Loucy (cell line): ENCODE data around the gene AGBL3.

Experiments
- H2AFZ ChIP-seq: fragments of 200-600 bp; sonication (generic); 2 replicates; pipeline ENCODE4 v1.6.0; 2016; ENCODE audit warnings: antibody characterized with exemption, mild to moderate bottlenecking, low read length, moderate library complexity
- H3F3A ChIP-seq: fragments of 200-600 bp; 2 replicates; pipeline ENCODE4 v1.6.0; 2016; ENCODE audit warnings: antibody characterized with exemption, low read depth, mild to moderate bottlenecking
- H3K27me3 ChIP-seq: fragments of 200-600 bp; sonication (generic); 2 replicates; pipeline ENCODE4 v1.6.1; 2014; ENCODE audit warnings: low read length, mild to moderate bottlenecking; ENCODE audit not compliant: insufficient read depth, poor library complexity, severe bottlenecking
- H3K36me3 ChIP-seq: fragments of 200-600 bp; sonication (generic); 2 replicates; pipeline ENCODE4 v1.6.1; 2016; ENCODE audit warnings: low read length; ENCODE audit not compliant: insufficient read depth
- H3K4me1 ChIP-seq: fragments of 200-600 bp; sonication (generic); 2 replicates; pipeline ENCODE4 v1.5.1; 2014; ENCODE audit warnings: low read length, mild to moderate bottlenecking; ENCODE audit not compliant: insufficient read depth, poor library complexity, severe bottlenecking
- H3K4me2 ChIP-seq: fragments of 200-600 bp; sonication (generic); 2 replicates; pipeline ENCODE4 v1.6.0; 2014; ENCODE audit warnings: antibody characterized with exemption, low read length, low read depth, mild to moderate bottlenecking; ENCODE audit not compliant: poor library complexity, severe bottlenecking
- H3K4me3 ChIP-seq: fragments of 200-600 bp; sonication (generic); 2 replicates; pipeline ENCODE4 v1.5.1; 2014; ENCODE audit warnings: low read length, mild to moderate bottlenecking, mixed read lengths; ENCODE audit not compliant: poor library complexity, severe bottlenecking
- H3K79me2 ChIP-seq: fragments of 200-600 bp; sonication (generic); 2 replicates; pipeline ENCODE4 v1.6.1; 2014; ENCODE audit warnings: low read length; ENCODE audit not compliant: insufficient read depth
- H3K9ac ChIP-seq: fragments of 200-600 bp; sonication (generic); 2 replicates; pipeline ENCODE4 v1.6.0; 2014; ENCODE audit warnings: mild to moderate bottlenecking, low read depth, low read length, moderate library complexity; ENCODE audit not compliant: poor library complexity, severe bottlenecking
- H3K9me2 ChIP-seq: fragments of 200-600 bp; sonication (generic); replicated peaks from 2 replicates; pipeline ENCODE4 v1.6.1; 2016; ENCODE audit warnings: low read depth, low read length, mixed read lengths
- H3K9me3 ChIP-seq: fragments of 200-600 bp; sonication (generic); 2 replicates; pipeline ENCODE4 v1.6.1; 2014; ENCODE audit warnings: mild to moderate bottlenecking, antibody characterized with exemption, low read length, low read depth; ENCODE audit not compliant: insufficient read depth
- H4K20me1 ChIP-seq: fragments of 200-600 bp; sonication (generic); 2 replicates; pipeline ENCODE4 v1.6.0; 2014; ENCODE audit warnings: antibody characterized with exemption, low read length, mild to moderate bottlenecking; ENCODE audit not compliant: insufficient read depth, poor library complexity, severe bottlenecking
- EZH2phosphoT487 ChIP-seq: fragments of 200-600 bp; IDR thresholded peaks from 2 replicates; pipeline ENCODE4 v1.6.1; 2018; ENCODE audit warnings: antibody characterized with exemption, mild to moderate bottlenecking, moderate library complexity, borderline replicate concordance
- TF ChIP-seq, protein P1 (sequence below): fragments of 200-600 bp; sonication (generic); conservative IDR thresholded peaks from 2 replicates; pipeline ENCODE4 v1.5.1; 2014; ENCODE audit warnings: mild to moderate bottlenecking, antibody characterized with exemption, low read length

The AGBL3 gene

DNA sequence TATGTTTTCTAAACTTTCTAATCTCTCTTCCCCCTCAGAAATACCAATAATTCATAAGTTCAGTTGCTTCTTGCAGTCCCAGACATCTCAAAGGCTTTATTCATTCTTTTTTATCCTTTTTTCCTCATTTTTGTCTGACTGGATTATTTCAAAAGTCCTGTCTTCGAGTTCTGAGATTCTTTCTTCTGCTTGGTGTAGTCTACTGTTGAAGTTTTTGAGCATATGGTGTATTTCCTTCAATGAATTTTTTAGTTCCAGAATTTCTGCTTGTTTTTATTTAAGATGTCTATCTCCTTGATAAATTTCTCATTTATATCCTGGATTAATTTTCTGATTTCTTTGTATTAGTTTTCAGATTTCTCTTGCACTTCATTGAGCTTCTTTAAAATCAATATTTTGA, 170.0 kb downstream of the AGBL3 start:
- no peak overlapping the region for H3K9ac ChIP-seq
- H3K9me3 ChIP-seq: peaks cover 8% of the 10 kb centered on the region; the same call in 1 of the 2 replicates
- no peaks in the 10 kb centered on the region for H3K79me2 ChIP-seq
- H2AFZ ChIP-seq: no peak overlapping the region
- TF ChIP-seq, protein P1, sequence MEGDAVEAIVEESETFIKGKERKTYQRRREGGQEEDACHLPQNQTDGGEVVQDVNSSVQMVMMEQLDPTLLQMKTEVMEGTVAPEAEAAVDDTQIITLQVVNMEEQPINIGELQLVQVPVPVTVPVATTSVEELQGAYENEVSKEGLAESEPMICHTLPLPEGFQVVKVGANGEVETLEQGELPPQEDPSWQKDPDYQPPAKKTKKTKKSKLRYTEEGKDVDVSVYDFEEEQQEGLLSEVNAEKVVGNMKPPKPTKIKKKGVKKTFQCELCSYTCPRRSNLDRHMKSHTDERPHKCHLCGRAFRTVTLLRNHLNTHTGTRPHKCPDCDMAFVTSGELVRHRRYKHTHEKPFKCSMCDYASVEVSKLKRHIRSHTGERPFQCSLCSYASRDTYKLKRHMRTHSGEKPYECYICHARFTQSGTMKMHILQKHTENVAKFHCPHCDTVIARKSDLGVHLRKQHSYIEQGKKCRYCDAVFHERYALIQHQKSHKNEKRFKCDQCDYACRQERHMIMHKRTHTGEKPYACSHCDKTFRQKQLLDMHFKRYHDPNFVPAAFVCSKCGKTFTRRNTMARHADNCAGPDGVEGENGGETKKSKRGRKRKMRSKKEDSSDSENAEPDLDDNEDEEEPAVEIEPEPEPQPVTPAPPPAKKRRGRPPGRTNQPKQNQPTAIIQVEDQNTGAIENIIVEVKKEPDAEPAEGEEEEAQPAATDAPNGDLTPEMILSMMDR: no peak
- no peak for TF ChIP-seq EZH2phosphoT487
- no peaks in the 10 kb centered on the region for H3F3A ChIP-seq
- H3K36me3 ChIP-seq: no peaks in the 10 kb centered on the region
- no peaks in the 10 kb centered on the region for H3K27me3 ChIP-seq
- no peaks in the 10 kb centered on the region for H4K20me1 ChIP-seq
- no peaks in the 10 kb centered on the region for H3K9me2 ChIP-seq
- no peak overlapping the region for H3K4me2 ChIP-seq
- no peak overlapping the region for H3K4me3 ChIP-seq
- peaks cover 17% of the 10 kb centered on the region for H3K4me1 ChIP-seq

DNA sequence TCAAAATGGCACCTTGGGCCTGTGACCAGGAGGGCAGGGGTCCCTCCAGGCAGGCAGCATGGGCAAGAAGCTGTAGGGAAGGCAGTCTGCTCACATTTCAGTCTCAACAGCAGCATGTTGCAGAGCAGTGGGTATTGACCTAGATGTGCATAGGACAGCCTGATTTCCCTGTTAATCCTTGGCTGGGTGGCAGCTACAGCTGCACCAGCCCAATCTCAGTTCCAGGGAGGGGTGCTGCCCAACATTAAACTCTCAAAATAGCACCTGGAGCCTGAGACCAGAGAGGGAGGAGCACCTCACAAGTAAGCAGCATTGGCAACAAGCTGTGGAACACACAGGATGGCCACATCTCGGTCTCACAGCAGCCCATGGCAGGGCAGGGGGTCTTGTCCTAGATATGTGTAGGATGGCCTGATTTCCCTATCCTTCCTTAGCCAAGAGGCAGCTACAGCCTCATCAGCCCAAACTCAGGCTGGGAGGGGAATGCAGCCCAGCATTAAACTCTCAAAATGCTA, 171.9 kb downstream of the AGBL3 start:
- no peak overlapping the region for H3K4me2 ChIP-seq
- H3K9me3 ChIP-seq: peaks cover 12% of the 10 kb centered on the region
- no peak overlapping the region for H3K9ac ChIP-seq
- no peaks in the 10 kb centered on the region for H3K36me3 ChIP-seq
- H3K9me2 ChIP-seq: no peaks in the 10 kb centered on the region
- H3K79me2 ChIP-seq: no peaks in the 10 kb centered on the region
- no peak overlapping the region for H3K4me3 ChIP-seq
- H4K20me1 ChIP-seq: no peaks in the 10 kb centered on the region
- no peaks in the 10 kb centered on the region for H3K27me3 ChIP-seq
- no peak overlapping the region for H2AFZ ChIP-seq
- H3K4me1 ChIP-seq: peaks cover 17% of the 10 kb centered on the region
- H3F3A ChIP-seq: no peaks in the 10 kb centered on the region
- TF ChIP-seq EZH2phosphoT487: no peak
- TF ChIP-seq, protein P1: no peak

DNA sequence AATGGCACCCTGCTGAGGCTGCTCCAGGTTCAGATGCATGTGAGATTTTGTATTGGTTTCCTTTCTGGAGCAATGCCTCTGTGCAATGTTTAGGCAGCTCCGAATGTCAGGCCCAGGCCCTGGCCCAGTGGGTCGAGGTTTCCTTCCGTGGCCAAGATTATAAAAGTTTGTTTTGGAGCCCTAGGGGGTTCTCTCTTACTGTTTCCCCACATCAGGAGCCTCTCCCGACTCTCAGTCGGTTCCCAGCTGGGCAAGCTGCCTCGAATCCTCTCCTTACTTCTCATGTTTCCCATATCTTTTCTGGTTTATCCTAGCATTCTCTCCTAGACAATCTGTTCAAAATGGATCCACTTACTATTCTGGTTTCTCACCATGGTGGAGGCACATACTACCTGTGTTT, 172.6 kb downstream of the AGBL3 start:
- H3K4me2 ChIP-seq: no peak overlapping the region

More for the DNA sequence above, 172.6 kb downstream of the AGBL3 start:
- no peaks in the 10 kb centered on the region for H3K79me2 ChIP-seq
- H3K4me1 ChIP-seq: peaks cover 17% of the 10 kb centered on the region
- no peaks in the 10 kb centered on the region for H3F3A ChIP-seq
- TF ChIP-seq, protein P1: no peak
- no peak for TF ChIP-seq EZH2phosphoT487
- H4K20me1 ChIP-seq: no peaks in the 10 kb centered on the region
- no peaks in the 10 kb centered on the region for H3K36me3 ChIP-seq
- no peak overlapping the region for H3K4me3 ChIP-seq
- H3K9me2 ChIP-seq: no peaks in the 10 kb centered on the region
- H3K27me3 ChIP-seq: no peaks in the 10 kb centered on the region
- H3K9ac ChIP-seq: no peak overlapping the region
- peaks cover 12% of the 10 kb centered on the region for H3K9me3 ChIP-seq
- H2AFZ ChIP-seq: no peak overlapping the region
